ENCODE data around the gene IL1RL2.
A peak's percentile ranks its signal among the peaks of the same experiment; 100 is the strongest.

The IL1RL2 gene

DNA sequence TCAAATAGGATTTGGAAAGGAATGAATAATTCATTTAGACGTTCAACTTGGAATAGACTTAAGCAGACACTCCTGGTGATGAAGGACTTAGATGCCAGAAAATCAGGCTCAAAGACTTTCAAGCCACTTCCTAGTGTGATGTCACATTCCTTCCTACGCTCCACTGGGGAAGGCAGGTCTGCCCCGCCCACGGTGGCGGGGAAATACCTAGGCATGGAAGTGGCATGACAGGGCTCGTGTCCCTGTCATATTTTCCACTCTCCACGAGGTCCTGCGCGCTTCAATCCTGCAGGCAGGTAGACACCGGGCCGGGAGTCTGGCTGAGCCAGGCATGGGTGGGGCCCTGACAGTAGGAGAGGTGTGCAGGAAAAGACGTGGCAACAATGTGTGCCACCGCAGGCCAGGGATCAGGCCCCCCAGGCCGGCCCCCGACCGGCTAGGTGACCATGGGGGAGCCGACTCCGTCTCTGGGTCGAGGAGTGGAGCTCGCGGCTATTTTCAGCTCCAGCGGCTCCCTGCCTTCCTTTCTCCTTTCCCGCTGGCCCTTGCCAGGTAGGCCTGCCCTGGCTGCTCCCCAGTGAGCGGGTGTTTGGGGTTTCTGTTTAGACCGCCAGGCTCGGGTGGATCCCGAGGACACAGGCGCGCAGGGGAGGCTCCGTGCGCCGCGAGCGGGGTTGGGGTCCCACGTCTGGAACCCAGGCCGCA lies at the start of gene IL1RL2:
Gene IL1RL2 (plus strand): TSS at position 233 of the 705 bp plus-strand sequence. CDS start 845 bp downstream, outside the sequence.
- Mint-ChIP-seq H3K36me3 (peaks cover 3% of the 10 kb centered on the region), H3K4me3 (peak within 1 kb of the TSS; percentile 74), H3K9me3 (peaks cover 2% of the 10 kb centered on the region), H3K27me3 (peaks cover 33% of the 10 kb centered on the region), H3K4me1 (peaks cover 26% of the 10 kb centered on the region), H3K27ac (no peak within 1 kb of the TSS)
- CTCF ChIA-PET, result interaction anchor here (0.6 to 1.8 kb wide), 3 partner anchors 54 to 227 kb away, joined by 3 to 8 read pairs (median 4); no protein-coding TSS in a partner anchor
- no peak for DNase-seq

DNA sequence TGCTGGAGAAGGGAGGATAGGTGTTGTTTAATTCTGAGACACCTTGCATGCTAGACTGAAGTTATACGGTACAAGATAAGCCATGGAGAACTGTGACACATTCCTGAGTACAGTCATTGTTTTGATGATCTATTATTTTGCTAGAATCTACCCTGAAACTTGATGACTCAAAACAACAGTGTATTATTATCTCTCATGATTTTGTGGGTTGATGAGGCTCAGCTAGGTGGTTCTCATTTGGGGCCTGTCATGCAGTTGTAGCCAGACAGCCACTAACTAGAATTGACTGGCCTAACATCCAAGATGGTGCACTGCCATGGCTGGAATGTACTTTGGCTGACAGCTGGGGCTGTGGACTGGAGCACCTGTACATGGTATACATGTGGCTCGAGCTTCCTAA lies 49.7 kb upstream of the IL1RL2 start:
- CTCF ChIA-PET, result no interaction called here
- no peak for DNase-seq
- peaks cover 19% of the 10 kb centered on the region for H3K4me1 Mint-ChIP-seq
- peaks cover 5% of the 10 kb centered on the region for H3K9me3 Mint-ChIP-seq
- H3K27ac Mint-ChIP-seq, result no peak overlapping the region
- H3K36me3 Mint-ChIP-seq, result no peaks in the 10 kb centered on the region
- H3K4me3 Mint-ChIP-seq, result no peak overlapping the region
- peaks cover 23% of the 10 kb centered on the region for H3K27me3 Mint-ChIP-seq

DNA sequence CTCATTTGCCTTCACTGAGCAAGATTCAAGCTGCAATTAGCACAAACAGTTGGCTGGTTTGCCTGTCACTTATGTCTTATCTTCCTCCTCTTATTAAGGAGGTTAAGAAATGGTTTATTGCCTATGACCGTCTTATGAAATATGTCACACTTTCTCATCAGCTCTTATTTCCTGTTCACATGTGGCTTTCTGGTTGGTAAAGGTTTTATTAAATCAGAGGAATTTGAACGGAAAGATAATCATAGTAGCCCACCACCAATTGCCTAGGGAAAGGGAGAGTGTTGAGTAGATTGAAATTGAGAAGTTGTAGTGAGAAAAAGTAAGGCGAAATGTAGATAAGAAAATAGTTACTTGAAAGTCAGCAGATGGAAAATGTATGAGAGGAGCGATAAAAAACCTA lies 48.5 kb upstream of the IL1RL2 start:
- Mint-ChIP-seq H3K9me3 (peaks cover 3% of the 10 kb centered on the region), H3K36me3 (no peaks in the 10 kb centered on the region), H3K4me1 (peaks cover 21% of the 10 kb centered on the region), H3K4me3 (no peak overlapping the region), H3K27me3 (peaks cover 32% of the 10 kb centered on the region), H3K27ac (no peak overlapping the region)
- CTCF ChIA-PET, result no interaction called here
- no peak for DNase-seq

DNA sequence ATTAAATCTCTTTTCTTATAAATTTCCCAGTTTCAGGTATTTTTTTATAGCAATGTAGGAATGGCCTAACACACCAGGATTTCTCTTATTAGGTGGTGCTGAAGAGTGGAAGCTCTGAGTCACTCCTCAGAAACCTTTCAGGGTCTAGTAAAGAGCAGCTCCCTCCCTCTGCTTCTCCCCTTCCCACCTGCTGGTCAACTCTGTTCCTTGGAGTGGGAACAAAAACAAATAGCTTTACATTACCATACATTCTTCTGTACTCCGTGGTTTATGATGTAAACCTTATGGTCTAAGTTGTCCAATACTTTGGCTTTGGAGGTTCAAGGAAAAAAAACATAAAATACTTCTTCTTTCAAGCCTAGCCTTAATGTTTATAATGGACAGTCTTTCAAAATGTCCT lies 47.0 kb upstream of the IL1RL2 start:
- H3K36me3 Mint-ChIP-seq, result no peaks in the 10 kb centered on the region
- peaks cover 33% of the 10 kb centered on the region for H3K27me3 Mint-ChIP-seq
- no peak overlapping the region for H3K4me3 Mint-ChIP-seq
- no peak overlapping the region for H3K27ac Mint-ChIP-seq
- no peak for DNase-seq
- peaks cover 21% of the 10 kb centered on the region for H3K4me1 Mint-ChIP-seq
- CTCF ChIA-PET, result no interaction called here
- H3K9me3 Mint-ChIP-seq, result peaks cover 10% of the 10 kb centered on the region

DNA sequence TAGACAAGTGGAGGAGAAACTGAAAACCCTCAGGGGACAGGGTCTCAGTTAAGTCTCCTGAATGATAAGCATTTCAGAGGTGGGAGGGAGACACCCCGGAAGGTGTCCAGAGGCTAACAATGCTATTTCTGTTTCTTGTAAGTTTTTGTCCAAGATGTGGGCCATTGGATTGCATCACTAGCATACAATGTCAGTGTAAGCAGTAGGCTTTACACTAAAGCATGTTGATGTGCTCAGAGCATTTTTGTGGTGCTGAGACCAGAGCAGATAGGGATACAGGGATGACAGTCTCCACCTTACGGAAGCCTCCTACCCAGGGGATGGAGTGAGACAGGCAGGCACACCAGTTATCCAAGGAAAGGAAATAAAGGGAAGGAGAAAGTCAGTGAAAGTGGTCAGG lies 46.4 kb upstream of the IL1RL2 start:
- Mint-ChIP-seq H3K27ac (no peak overlapping the region), H3K27me3 (peaks cover 33% of the 10 kb centered on the region), H3K9me3 (peaks cover 15% of the 10 kb centered on the region), H3K4me3 (no peak overlapping the region), H3K36me3 (peaks cover 1% of the 10 kb centered on the region), H3K4me1 (peaks cover 21% of the 10 kb centered on the region)
- CTCF ChIA-PET, result no interaction called here
- no peak for DNase-seq

DNA sequence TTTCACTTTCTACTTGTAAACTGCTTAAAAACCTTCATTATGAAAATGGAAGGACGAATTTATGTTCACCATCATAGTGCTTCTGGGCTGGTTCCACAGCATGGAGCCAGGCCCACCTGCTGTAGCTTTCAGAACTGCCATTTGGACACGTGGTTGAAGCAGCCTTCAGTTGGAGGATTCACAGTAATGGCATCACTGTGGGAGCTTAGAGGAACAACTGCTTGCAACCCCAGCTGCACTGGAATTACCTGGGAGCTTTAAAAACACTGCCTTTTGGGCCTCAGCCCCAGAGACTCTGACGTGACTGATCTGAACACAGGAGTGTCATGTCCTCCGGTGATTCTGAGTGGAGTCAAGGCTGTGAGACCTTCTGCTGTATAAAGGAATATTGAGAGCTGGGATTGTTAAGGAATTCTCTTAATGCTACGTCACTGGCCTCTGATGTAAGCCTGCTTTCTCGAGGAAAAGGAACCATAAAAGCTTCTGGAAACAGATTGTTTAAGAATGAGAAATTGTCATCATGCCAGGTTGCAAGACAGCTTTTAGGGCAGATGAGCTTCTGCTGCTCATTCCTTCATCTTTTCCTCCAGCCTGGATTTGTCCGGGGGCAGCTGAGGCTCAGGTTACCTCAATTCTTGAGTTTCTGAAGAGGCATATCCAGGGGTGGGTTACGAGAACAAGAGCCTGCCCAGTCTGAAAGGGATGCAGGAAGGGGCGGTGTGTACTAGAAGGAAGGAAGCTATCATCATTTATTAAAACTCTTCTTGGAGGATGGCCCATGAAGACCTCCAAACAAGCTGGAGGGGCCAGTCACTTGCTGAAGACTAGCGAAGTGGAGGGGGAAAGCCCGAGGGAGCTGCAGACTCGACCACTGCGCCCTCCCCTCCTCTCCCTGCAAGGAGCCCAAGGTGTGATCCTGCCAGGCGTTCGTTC lies 45.5 kb upstream of the IL1RL2 start:
- H3K4me1 Mint-ChIP-seq, result peaks cover 21% of the 10 kb centered on the region

DNA sequence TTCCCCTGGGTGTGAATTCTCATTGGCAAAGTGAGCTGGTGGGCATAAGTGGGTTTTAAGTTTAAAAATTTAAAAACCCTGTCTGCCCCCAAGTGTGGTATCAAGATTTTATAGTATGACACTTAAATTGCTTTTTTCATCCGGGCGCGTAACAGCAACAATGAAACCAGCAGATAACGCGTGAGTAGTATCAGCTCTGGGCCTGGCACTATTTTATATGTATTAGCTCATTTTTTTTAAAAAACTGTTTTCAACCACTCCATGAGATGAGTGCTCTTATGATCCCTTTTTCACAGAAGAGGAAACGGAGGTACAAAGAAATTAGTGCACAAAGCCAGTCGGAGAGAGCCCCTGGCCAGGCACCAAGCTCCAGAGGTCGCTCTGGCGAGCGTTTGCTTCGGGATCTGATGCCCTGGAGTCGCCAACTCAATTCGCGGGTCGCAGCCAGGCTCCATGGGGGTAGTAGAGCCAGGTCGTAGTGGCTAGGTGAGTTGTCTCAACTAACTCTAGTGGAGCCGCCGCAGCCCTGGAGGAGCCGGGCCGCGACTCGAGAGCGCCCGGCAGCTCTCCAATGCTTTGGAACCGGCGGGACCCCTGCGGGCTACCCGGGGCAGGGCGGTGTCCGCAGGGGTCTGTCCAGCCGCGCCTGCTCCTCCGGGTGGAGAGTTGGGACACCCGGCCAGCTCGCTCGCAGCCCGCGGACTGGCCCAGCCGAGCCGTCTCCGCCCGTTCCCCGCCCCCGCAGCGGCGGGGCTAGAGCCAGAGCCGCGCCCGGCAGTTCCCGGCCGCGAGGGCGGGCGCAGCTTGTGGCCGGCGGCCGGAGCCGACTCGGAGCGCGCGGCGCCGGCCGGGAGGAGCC lies 44.6 kb upstream of the IL1RL2 start, which contains the start of gene IL1R1:
Gene IL1R1 (plus strand): TSS at position 777 of the 859 bp plus-strand sequence. CDS start 14,979 bp downstream, outside the sequence.
- peaks cover 32% of the 10 kb centered on the region for H3K9me3 Mint-ChIP-seq
- H3K27ac Mint-ChIP-seq, result no peak within 1 kb of the TSS
- DNase-seq, result peak; percentile 27
- peaks cover 33% of the 10 kb centered on the region for H3K27me3 Mint-ChIP-seq
- peaks cover 5% of the 10 kb centered on the region for H3K36me3 Mint-ChIP-seq
- CTCF ChIA-PET, result interaction anchor here (1.3 kb wide), 2 partner anchors 10 to 122 kb away, joined by 3 to 4 read pairs; no protein-coding TSS in a partner anchor
- H3K4me1 Mint-ChIP-seq, result peaks cover 21% of the 10 kb centered on the region
- H3K4me3 Mint-ChIP-seq, result peak within 1 kb of the TSS; percentile 55

More for the DNA sequence above, 45.5 kb upstream of the IL1RL2 start:
- no peak for DNase-seq
- H3K36me3 Mint-ChIP-seq, result peaks cover 5% of the 10 kb centered on the region
- peaks cover 33% of the 10 kb centered on the region for H3K27me3 Mint-ChIP-seq
- peaks cover 23% of the 10 kb centered on the region for H3K9me3 Mint-ChIP-seq
- CTCF ChIA-PET, result interaction anchor here (1.3 kb wide), 2 partner anchors 11 to 121 kb away, joined by 3 to 4 read pairs; no protein-coding TSS in a partner anchor
- no peak overlapping the region for H3K27ac Mint-ChIP-seq
- peak overlapping the region; percentile 55 for H3K4me3 Mint-ChIP-seq

DNA sequence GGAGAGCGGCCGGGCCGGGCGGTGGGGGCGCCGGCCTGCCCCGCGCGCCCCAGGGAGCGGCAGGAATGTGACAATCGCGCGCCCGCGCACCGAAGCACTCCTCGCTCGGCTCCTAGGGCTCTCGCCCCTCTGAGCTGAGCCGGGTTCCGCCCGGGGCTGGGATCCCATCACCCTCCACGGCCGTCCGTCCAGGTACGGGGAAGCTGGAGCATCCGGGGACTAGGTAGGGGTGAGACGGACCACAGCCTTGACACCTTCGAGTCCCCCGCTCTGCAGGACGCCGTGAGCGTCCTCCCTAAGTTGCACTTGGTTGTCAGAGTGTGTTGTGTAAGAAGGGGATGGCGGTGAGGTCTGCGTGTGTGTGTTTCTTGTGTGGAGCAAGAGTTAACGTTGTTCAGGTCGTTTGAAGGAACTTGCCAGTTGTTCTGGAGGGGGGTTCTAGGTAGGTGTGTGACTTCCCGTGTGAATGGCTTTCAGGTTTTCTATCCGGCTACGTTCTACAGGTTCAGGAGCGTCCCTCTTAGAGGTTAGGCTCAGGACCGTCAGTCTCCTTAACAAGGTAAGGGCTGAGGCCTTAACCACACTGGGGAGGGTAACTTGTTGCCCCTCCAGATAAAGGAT lies 43.9 kb upstream of the IL1RL2 start:
- H3K27me3 Mint-ChIP-seq, result peaks cover 33% of the 10 kb centered on the region
- H3K4me1 Mint-ChIP-seq, result peaks cover 18% of the 10 kb centered on the region
- peaks cover 40% of the 10 kb centered on the region for H3K9me3 Mint-ChIP-seq
- H3K4me3 Mint-ChIP-seq, result peak overlapping the region; percentile 30
- DNase-seq, result peak; percentile 23
- H3K36me3 Mint-ChIP-seq, result peaks cover 9% of the 10 kb centered on the region
- H3K27ac Mint-ChIP-seq, result no peak overlapping the region
- CTCF ChIA-PET, result interaction anchor here (1.0 kb wide), 1 partner anchor 23 kb away, joined by 3 read pairs; no protein-coding TSS in a partner anchor

DNA sequence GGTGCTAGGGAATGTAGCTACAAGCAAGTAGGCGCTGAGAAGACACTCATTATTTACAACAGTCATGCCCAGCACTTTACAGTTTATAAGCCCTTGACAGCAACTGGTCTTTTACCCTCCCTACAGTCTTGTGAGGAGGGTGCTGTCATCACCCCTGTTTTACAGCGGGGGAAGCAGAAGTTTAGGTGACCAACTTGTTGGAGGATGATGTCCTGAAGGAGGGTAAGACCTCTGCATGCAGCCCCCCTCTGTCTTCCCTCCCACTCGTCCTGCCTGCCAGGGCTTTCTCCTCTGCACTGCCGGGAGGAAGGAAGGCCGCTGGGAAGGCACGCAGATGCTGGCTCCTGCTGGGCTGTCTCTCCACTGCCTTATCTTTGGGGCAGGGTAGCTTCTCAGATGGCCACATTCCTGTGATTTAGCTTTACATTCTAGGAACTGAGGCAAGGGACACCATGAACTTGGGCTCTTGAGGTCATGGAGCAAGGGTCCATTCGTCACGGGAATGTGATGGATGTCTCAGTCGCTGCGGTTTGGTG lies 43.3 kb upstream of the IL1RL2 start:
- H3K27ac Mint-ChIP-seq, result no peak overlapping the region
- H3K9me3 Mint-ChIP-seq, result peaks cover 43% of the 10 kb centered on the region
- H3K27me3 Mint-ChIP-seq, result peaks cover 33% of the 10 kb centered on the region
- H3K36me3 Mint-ChIP-seq, result peaks cover 9% of the 10 kb centered on the region
- peaks cover 12% of the 10 kb centered on the region for H3K4me1 Mint-ChIP-seq
- H3K4me3 Mint-ChIP-seq, result peak overlapping the region; percentile 30
- CTCF ChIA-PET, result interaction anchor here (1.0 kb wide), 1 partner anchor 23 kb away, joined by 3 read pairs; no protein-coding TSS in a partner anchor
- no peak for DNase-seq

DNA sequence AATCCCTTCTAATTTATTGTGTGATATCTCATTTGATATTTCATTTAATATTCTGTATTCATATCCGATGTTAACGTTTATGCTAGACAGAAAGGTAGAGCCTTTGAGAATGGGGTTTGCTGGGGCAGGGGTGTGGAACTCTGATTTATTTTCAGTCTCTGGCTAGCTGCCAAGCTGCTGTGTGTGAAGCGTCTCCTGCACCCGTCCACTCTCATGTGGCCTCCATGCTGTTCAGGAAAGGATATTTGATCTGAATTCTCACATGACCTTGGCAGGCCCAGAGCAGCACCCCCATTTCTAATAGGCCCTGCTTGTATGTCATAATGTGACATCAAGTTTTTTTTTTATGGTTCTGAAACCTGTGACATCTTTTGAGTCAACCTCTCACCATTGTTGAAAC lies 42.7 kb upstream of the IL1RL2 start:
- H3K4me3 Mint-ChIP-seq, result no peak overlapping the region
- H3K27ac Mint-ChIP-seq, result no peak overlapping the region
- peaks cover 7% of the 10 kb centered on the region for H3K4me1 Mint-ChIP-seq
- peaks cover 33% of the 10 kb centered on the region for H3K27me3 Mint-ChIP-seq
- H3K36me3 Mint-ChIP-seq, result peaks cover 9% of the 10 kb centered on the region
- peaks cover 48% of the 10 kb centered on the region for H3K9me3 Mint-ChIP-seq
- no peak for DNase-seq
- CTCF ChIA-PET, result interaction anchor here (1.3 kb wide), 1 partner anchor 137 kb away, joined by 4 read pairs; no protein-coding TSS in a partner anchor

DNA sequence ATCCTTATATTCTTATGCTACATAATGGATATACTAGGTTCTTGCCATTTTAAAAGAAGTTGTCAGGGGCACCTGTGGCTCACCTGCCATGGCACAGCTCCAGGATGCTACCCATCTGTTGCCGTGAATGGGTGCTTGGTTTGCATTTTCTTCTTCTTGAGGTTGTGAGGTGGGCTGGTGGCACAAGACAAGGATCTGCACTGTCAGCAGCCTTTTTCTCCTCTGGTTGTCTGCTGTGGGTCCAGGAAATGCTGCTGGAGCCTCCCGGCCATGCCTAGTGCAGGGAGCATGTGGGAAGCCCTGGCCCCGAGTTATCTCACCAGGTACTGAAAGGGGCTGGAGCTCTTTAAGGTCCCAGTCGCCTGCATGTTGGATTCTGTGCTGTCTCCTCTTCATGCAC lies 41.7 kb upstream of the IL1RL2 start:
- no peak overlapping the region for H3K4me3 Mint-ChIP-seq
- no peak overlapping the region for H3K27ac Mint-ChIP-seq
- peaks cover 7% of the 10 kb centered on the region for H3K4me1 Mint-ChIP-seq
- peaks cover 33% of the 10 kb centered on the region for H3K27me3 Mint-ChIP-seq
- H3K36me3 Mint-ChIP-seq, result peaks cover 9% of the 10 kb centered on the region
- H3K9me3 Mint-ChIP-seq, result peaks cover 52% of the 10 kb centered on the region
- DNase-seq, result no peak
- CTCF ChIA-PET, result interaction anchor here (1.3 kb wide), 1 partner anchor 138 kb away, joined by 4 read pairs; no protein-coding TSS in a partner anchor

DNA sequence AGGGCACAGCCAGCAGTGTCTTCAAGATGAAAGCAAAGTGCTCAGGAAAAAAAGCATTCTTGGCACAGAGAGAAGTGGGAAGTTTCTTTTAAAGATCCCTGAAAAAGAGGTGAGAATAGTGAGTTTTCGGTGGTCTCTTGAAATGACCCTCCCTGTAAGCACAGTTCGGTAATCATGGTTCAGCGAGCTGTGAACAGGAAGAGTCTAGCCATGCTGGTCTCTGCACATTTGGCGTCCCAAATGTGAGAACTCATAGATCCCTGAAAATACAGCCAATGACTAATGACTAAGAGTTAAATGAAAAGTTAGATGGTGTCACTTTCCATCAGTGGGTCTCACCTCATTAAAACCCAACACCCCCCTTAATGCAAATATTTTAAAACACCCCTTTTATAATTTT lies 40.9 kb upstream of the IL1RL2 start:
- no peak overlapping the region for H3K27ac Mint-ChIP-seq

DNA sequence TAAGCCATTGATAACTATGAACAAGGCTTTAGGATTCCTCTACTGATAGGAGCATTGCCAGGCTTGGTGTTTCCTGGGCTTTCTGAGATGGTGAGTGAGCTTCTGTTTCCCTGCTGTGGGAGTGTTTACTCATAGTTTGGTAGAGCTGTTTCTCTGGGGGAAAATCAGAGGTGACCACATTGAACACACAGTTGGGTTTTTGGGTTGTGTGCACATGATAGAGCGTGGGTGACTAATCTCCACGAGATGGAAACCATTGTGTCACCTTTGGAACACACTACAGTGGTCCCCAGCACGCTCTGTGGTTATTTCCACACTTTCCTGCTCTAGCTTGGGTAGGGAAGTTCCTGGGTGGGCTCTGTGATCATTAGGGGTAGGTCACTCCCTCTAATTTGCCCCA lies 38.9 kb upstream of the IL1RL2 start:
- H3K9me3 Mint-ChIP-seq, result peaks cover 61% of the 10 kb centered on the region
- H3K36me3 Mint-ChIP-seq, result peaks cover 9% of the 10 kb centered on the region
- peaks cover 9% of the 10 kb centered on the region for H3K27me3 Mint-ChIP-seq
- CTCF ChIA-PET, result no interaction called here
- H3K4me1 Mint-ChIP-seq, result peaks cover 4% of the 10 kb centered on the region
- DNase-seq, result no peak
- H3K27ac Mint-ChIP-seq, result no peak overlapping the region
- H3K4me3 Mint-ChIP-seq, result no peak overlapping the region

More for the DNA sequence above, 40.9 kb upstream of the IL1RL2 start:
- Mint-ChIP-seq H3K9me3 (peaks cover 52% of the 10 kb centered on the region), H3K4me1 (peaks cover 7% of the 10 kb centered on the region), H3K4me3 (no peak overlapping the region), H3K27me3 (peaks cover 27% of the 10 kb centered on the region), H3K36me3 (peaks cover 9% of the 10 kb centered on the region)
- CTCF ChIA-PET, result no interaction called here
- DNase-seq, result no peak
